Stomach (tissue), 9 donors: ENCODE measurements around the gene SAP25. TPM values are rescaled to one million over a fixed set of nuclear protein-coding genes. Genes with fewer than 3 reads are reported as not detected.

ENCODE experiments used
- DNase-seq, 2 donors: peaks; one replicate each; pipeline versions ENCODE4 v3.0.0 to v3.0.0-alpha.2; 2013 to 2019
- H3K27ac ChIP-seq, 5 donors: fragments of 200-600 bp in 4 of 5; sonication (generic) in 4 of 5; one replicate each; pipeline ENCODE4 v1.5.1; 2013 to 2019; ENCODE audit warnings: mild to moderate bottlenecking in 1 of 5, moderate library complexity in 1 of 5
- H3K27me3 ChIP-seq, 3 donors: fragments of 200-600 bp; sonication (generic); one replicate each; pipeline ENCODE4 v1.5.1; 2017 to 2019; ENCODE audit warnings: mixed run types in 1 of 3
- H3K36me3 ChIP-seq, 4 donors: fragments of 200-600 bp; sonication (generic); 1 replicate in 3 of 4; 2 replicates in 1 of 4; pipeline ENCODE4 v1.5.1; 2016 to 2019
- H3K4me1 ChIP-seq, 4 donors: fragments of 200-600 bp; sonication (generic); one replicate each; pipeline ENCODE4 v1.5.1; 2016 to 2019
- H3K4me3 ChIP-seq, 4 donors: fragments of 200-600 bp; sonication (generic) in 3 of 4; one replicate each; pipeline ENCODE4 v1.5.1; 2016 to 2019; ENCODE audit warnings: mild to moderate bottlenecking in 1 of 4
- H3K9me3 ChIP-seq, 4 donors: fragments of 200-600 bp; sonication (generic); one replicate each; pipeline ENCODE4 v1.5.1; 2016 to 2019
- EP300 ChIP-seq: sonication (generic); formaldehyde crosslinking; IDR thresholded peaks from one replicate; pipeline ENCODE4 v1.6.1; 2017; ENCODE audit warnings: antibody characterized with exemption
- POLR2A ChIP-seq, 4 donors: fragments of 450-650 bp; IDR thresholded peaks; one replicate each; pipeline ENCODE4 v1.6.1; 2016; ENCODE audit warnings: antibody characterized with exemption in 4 of 4, control low read depth in 2 of 4, mild to moderate bottlenecking in 1 of 4, moderate library complexity in 1 of 4
- POLR2AphosphoS5 ChIP-seq, 3 donors: sonication (generic); formaldehyde crosslinking; IDR thresholded peaks; one replicate each; pipeline ENCODE4 v1.6.1; 2016; ENCODE audit warnings: antibody characterized with exemption in 3 of 3
- WGBS, 5 donors: extraction: QIAGEN DNeasy Blood & Tissue Kit in 3 of 5; methylation state at CpG; one replicate each; pipeline versions ENCODE4 v1.1.5 to v1.1.7; 2013 to 2018; 5-methylcytosine and 5-hydroxymethylcytosine counted together
- intact Hi-C: fragments of 100-400 bp; cut with DNase I; formaldehyde crosslinking; loops from one replicate; pipeline ENCODE4 v1.15.1; 2023; ENCODE audit warnings: low total_unique reads
- polyA plus RNA-seq, 3 donors: library from polyadenylated mRNA; stranded (reverse); fragments of 200-250 nt; gene quantifications; one replicate each; pipeline ENCODE4 v1.2.3, GENCODE V29; 2013
- total RNA-seq, 5 donors: library from RNA; depleted of rRNA; stranded (reverse); fragments of >200 nt; gene quantifications; one replicate each; pipeline versions ENCODE4 v1.1.0 to v1.2.3, GENCODE V29; 2014 to 2016
- TF ChIP-seq, protein P1 (sequence below), 7 experiments: fragments of 450-650 bp in 4 of 7; fragments of 200-600 bp in 3 of 7; sonication (generic) in 3 of 7; IDR thresholded peaks; one replicate each; pipeline ENCODE4 v1.5.1; 2016 to 2019; ENCODE audit warnings: antibody characterized with exemption in 7 of 7, control low read depth in 2 of 7, mild to moderate bottlenecking in 1 of 7
- donor health status: healthy with polysubstance abuse.
- donor health status: Bipolar disorder and iron deficiency.
- donor health status: healthy.

The SAP25 gene
- total and polyA plus RNA-seq, 8 donors: 0.92 to 4.7 (median 1.8) TPM; not detected in 3

GRCh38 chr7:100604028-100604975 lies 30.6 kb upstream of the SAP25 start:
- DNase-seq: peak; percentile 79 to 90
- Histone ChIP-seq H3K4me1 (peaks cover 23 to 42% (median 36%) of the 10 kb centered on the region in 4 donors), H3K9me3 (no peaks in the 10 kb centered on the region), H3K27me3 (peaks cover 0 to 3% (median 0%) of the 10 kb centered on the region in 3 donors), H3K36me3 (no peaks in the 10 kb centered on the region), H3K4me3 (peak overlapping the region; percentile 61 to 86 (median 76)), H3K27ac (peak overlapping the region; percentile 71 to 89 (median 83))
- intact Hi-C loops: no loop called here
- peak in 2 of 3 donors; percentile 42 to 58 for TF ChIP-seq POLR2AphosphoS5 (IDR thresholded peaks at IDR 0.05)
- TF ChIP-seq EP300: no peak
- no peak for TF ChIP-seq POLR2A (IDR thresholded peaks at IDR 0.05)
- TF ChIP-seq, protein P1, sequence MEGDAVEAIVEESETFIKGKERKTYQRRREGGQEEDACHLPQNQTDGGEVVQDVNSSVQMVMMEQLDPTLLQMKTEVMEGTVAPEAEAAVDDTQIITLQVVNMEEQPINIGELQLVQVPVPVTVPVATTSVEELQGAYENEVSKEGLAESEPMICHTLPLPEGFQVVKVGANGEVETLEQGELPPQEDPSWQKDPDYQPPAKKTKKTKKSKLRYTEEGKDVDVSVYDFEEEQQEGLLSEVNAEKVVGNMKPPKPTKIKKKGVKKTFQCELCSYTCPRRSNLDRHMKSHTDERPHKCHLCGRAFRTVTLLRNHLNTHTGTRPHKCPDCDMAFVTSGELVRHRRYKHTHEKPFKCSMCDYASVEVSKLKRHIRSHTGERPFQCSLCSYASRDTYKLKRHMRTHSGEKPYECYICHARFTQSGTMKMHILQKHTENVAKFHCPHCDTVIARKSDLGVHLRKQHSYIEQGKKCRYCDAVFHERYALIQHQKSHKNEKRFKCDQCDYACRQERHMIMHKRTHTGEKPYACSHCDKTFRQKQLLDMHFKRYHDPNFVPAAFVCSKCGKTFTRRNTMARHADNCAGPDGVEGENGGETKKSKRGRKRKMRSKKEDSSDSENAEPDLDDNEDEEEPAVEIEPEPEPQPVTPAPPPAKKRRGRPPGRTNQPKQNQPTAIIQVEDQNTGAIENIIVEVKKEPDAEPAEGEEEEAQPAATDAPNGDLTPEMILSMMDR (IDR thresholded peaks at IDR 0.05): peak in 5 of 7 experiments; percentile 16 to 66 (median 26)
- WGBS, 5 donors: 0 to 2% (median 1%) methylated on average over 30 to 70 of the region's 70 CpGs

GRCh38 chr7:100603726-100604027 lies 30.0 kb upstream of the SAP25 start:
- DNase-seq: no peak
- intact Hi-C loops: no loop called here
- peaks cover 23 to 42% (median 36%) of the 10 kb centered on the region in 4 donors for H3K4me1 ChIP-seq
- H3K36me3 ChIP-seq: no peaks in the 10 kb centered on the region
- peak overlapping the region; percentile 68 to 89 (median 83) for H3K27ac ChIP-seq
- peaks cover 0 to 3% (median 0%) of the 10 kb centered on the region in 3 donors for H3K27me3 ChIP-seq
- TF ChIP-seq, protein P1 (IDR thresholded peaks at IDR 0.05): no peak
- TF ChIP-seq POLR2AphosphoS5 (IDR thresholded peaks at IDR 0.05) (no peak), EP300 (no peak), POLR2A (IDR thresholded peaks at IDR 0.05) (no peak)
- H3K9me3 ChIP-seq: no peaks in the 10 kb centered on the region
- WGBS, 5 donors: 15 to 26% (median 18%) methylated on average over 3 to 10 of the region's 10 CpGs
- peak overlapping the region; percentile 61 to 86 (median 76) for H3K4me3 ChIP-seq

DNA sequence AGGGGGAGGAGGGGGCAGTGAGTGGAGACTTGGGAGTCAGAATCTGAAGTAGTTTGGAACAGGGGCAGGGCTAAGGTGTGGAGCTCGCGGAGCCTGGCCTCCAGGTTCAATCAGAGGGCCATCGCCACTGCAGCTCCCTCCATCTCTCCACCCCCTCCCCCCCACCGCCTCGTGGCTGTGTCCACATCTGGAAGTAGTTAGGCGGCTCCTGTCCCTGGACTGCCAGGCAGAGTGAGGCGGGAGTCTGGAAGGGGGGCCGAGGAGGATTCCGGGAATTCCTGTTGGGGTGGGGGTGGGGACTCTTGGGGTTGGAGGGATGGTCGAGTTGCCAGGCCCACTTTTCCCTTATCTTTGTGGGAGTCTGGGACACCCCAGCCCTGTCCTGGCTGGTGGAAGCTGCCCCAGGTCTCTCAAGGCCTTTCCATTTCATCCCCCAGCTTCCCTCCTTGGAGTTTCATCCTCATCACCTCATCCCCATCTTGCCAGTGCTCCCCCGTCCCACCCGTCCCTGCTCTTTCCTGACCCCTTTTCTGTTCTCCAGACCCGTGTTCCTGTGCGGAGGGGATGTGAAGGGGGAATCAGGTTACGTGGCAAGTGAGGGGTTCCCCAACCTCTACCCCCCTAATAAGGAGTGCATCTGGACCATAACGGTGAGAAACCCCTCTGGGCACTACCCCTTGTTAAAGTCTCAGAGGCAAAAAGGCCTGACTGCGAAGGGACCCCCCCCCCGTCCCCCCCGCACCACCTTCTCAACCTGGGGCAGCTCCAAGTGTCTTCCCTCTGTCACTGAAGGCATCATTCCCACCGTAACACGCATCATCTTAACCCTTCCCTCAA lies 29.4 kb upstream of the SAP25 start:
- no peaks in the 10 kb centered on the region for H3K36me3 ChIP-seq
- H3K4me1 ChIP-seq: peaks cover 23 to 42% (median 36%) of the 10 kb centered on the region in 4 donors
- peak overlapping the region; percentile 17 to 89 (median 83) for H3K27ac ChIP-seq
- peaks cover 0 to 3% (median 0%) of the 10 kb centered on the region in 3 donors for H3K27me3 ChIP-seq
- H3K9me3 ChIP-seq: no peaks in the 10 kb centered on the region
- intact Hi-C loops: no loop called here
- WGBS, 5 donors: 44 to 50% (median 45%) methylated on average over 17 to 21 of the region's 21 CpGs
- peak overlapping the region; percentile 61 to 86 (median 76) for H3K4me3 ChIP-seq
- TF ChIP-seq POLR2AphosphoS5 (IDR thresholded peaks at IDR 0.05) (no peak), EP300 (no peak)
- TF ChIP-seq, protein P1 (IDR thresholded peaks at IDR 0.05): no peak
- peak in 1 of 2 donors; percentile 87 for DNase-seq

DNA sequence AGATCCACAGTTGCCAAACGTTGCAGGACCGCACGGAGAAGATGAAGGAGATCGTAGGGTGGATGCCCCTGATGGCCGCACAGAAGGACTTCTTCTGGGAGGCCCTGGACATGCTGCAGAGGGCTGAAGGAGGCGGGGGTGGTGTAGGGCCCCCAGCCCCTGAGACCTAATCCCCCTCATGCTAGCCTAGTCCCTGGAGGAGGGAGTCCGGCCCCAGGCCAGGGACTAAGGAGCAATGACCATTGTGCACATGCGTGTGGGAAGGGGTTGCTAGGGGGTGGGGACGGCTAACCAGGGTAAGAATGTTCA lies 27.0 kb upstream of the SAP25 start:
- no peaks in the 10 kb centered on the region for H3K9me3 ChIP-seq
- peaks cover 0 to 3% (median 0%) of the 10 kb centered on the region in 3 donors for H3K27me3 ChIP-seq
- no peaks in the 10 kb centered on the region for H3K36me3 ChIP-seq
- H3K27ac ChIP-seq: no peak overlapping the region
- H3K4me1 ChIP-seq: peaks cover 23 to 39% (median 33%) of the 10 kb centered on the region in 4 donors
- WGBS, 5 donors: 79 to 91% (median 81%) methylated on average over 3 to 9 of the region's 9 CpGs
- TF ChIP-seq EP300 (no peak), POLR2A (IDR thresholded peaks at IDR 0.05) (no peak), POLR2AphosphoS5 (IDR thresholded peaks at IDR 0.05) (no peak)
- TF ChIP-seq, protein P1 (IDR thresholded peaks at IDR 0.05): no peak
- no peak for DNase-seq
- intact Hi-C loops: no loop called here
- H3K4me3 ChIP-seq: no peak overlapping the region
